ENCODE results near the gene TXNDC17. TPM values are rescaled to one million over a fixed set of nuclear protein-coding genes. Genes with fewer than 3 reads are reported as not detected.
"Not testable (repeated sequence)": the region's sequence is repeated elsewhere in the genome, so short reads cannot be mapped to it uniquely, and the experiment has no call there.

The TXNDC17 gene
- total RNA-seq, 1 donor from 2014 or later: 94.0 TPM

DNA sequence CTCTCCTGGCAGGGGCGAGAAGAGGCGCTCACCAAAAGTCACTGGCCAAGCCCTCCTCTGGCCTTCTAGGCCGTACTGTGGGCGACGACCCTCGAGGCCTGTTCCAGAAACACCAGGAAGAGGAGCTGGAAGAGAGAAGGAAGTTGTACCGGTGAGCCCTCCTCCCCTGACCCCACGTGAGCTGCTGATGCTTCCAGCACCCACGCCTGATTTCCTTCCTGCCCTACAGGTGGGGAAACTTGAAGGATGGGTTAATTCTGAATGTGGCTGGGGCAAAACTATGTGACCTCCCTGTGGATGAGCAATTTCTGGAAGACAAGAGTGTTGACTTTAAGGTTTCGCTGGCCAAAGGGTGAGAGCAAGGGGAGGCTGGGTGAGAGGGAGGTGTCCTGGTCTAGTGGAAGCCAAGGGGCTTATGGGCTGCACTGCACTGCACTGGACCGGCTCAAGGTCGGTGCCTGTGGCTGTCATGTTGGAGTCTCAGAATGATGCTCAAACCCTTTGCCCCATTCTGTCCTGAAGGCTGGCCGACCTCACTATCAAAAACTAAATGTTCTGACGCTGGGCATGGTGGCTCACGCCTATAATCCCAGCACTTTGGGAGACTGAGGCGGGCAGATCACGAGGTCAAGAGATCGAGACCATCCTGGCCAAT lies 16.9 kb downstream of the TXNDC17 start:
- Mint-ChIP-seq H3K9me3 (no peaks in the 10 kb centered on the region), H3K27me3 (ENCODE audit: insufficient read depth) (peaks cover 30% of the 10 kb centered on the region), H3K36me3 (ENCODE audit: low read depth) (peaks cover 10% of the 10 kb centered on the region), H3K27ac (no peak overlapping the region), H3K4me3 (peak overlapping the region; percentile 87), H3K4me1 (ENCODE audit: low read depth) (peaks cover 68% of the 10 kb centered on the region)
- no peak for DNase-seq (ENCODE audit: low spot score)
- intact Hi-C loops (cut with micrococcal nuclease): no loop called here

DNA sequence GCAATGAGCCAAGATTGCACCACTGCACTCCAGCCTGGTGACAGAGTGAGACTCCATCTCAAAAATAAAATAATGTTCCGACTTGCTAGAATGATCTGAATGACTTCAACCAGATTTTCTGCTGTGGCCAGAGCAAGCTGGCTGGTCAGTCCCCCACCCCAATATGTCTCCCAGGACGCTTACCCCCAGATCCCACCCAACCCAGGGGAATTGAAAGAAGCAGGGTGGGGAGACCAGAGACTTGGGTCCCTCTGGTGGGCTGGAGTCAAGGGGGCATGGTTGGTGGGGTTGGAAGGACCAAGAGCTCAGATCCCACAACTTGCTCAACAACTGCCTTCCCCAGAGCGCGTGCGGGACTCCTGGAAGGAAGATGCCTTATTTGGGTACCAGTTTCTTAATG lies 17.6 kb downstream of the TXNDC17 start:
- peak overlapping the region; percentile 87 for H3K4me3 Mint-ChIP-seq
- H3K36me3 Mint-ChIP-seq (ENCODE audit: low read depth); H3K9me3 Mint-ChIP-seq; intact Hi-C loops (cut with micrococcal nuclease); DNase-seq (ENCODE audit: low spot score): not testable (repeated sequence)
- peak overlapping the region; percentile 25 for H3K27ac Mint-ChIP-seq
- peaks cover 62% of the 10 kb centered on the region for H3K4me1 Mint-ChIP-seq (ENCODE audit: low read depth)
- peaks cover 28% of the 10 kb centered on the region for H3K27me3 Mint-ChIP-seq (ENCODE audit: insufficient read depth)

DNA sequence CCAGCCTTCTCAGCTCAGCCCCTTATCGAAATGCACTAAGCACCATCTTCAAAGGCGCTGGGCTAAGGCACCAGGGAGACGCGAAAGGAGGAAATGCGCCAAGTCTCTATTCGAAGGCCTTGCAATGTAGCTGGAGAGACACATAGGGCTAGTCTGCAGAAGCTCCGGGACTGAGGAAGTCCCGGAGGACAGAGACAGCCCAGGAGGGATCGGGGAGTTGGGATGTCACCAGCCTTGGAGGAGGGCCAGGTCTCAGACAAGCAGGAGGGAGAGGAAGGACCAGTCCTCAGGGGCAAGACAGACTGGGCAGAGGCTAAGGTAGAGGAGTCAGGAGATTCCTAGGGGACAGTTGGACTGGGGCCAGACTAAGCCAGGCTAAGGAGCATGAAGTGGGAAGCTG lies 19.2 kb downstream of the TXNDC17 start:
- Mint-ChIP-seq H3K27ac (no peak overlapping the region), H3K4me3 (peak overlapping the region; percentile 28), H3K9me3 (no peaks in the 10 kb centered on the region), H3K27me3 (ENCODE audit: insufficient read depth) (peaks cover 19% of the 10 kb centered on the region), H3K4me1 (ENCODE audit: low read depth) (peaks cover 49% of the 10 kb centered on the region), H3K36me3 (ENCODE audit: low read depth) (peaks cover 8% of the 10 kb centered on the region)
- intact Hi-C loops (cut with micrococcal nuclease): loop anchor here (5.0 kb wide), 1 partner anchor 97 kb away; the partner anchor contains the start of gene XAF1
- no peak for DNase-seq (ENCODE audit: low spot score)

DNA sequence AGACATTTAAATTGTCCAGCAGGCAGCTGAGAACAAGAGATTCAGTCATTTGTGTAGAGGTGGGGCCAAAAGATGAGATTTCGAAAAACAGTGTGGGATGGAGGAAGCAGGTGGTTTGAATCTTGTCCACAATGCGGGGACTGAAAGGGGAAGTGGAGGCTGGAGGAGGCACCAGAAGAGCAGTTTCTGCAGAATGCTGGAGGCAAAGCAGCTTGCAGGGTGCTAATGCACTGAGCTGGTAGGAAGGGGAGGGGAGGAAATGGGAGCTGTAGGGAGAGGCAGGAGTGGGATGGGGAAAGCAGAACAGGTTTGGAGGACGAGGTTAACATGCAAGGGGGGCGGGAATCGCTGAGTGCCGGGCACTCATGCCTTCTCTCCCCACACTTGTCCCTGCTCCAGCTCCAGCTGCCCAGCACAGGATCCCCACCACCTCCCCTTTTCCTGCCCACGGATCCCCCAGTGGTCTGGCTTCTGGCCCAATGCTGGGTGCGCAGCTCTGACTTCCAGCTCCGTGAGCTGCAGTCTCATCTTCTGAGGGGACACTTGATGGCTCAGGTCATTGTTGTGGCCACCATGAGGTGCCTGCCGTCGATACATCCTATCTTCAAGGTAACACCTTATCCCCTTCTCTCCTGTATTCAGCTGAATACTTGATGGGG lies 20.1 kb downstream of the TXNDC17 start:
- peaks cover 13% of the 10 kb centered on the region for H3K27me3 Mint-ChIP-seq (ENCODE audit: insufficient read depth)
- peaks cover 8% of the 10 kb centered on the region for H3K36me3 Mint-ChIP-seq (ENCODE audit: low read depth)
- H3K4me3 Mint-ChIP-seq: peak overlapping the region; percentile 28
- no peaks in the 10 kb centered on the region for H3K9me3 Mint-ChIP-seq
- no peak for DNase-seq (ENCODE audit: low spot score)
- H3K27ac Mint-ChIP-seq: peak overlapping the region; percentile 37
- H3K4me1 Mint-ChIP-seq (ENCODE audit: low read depth): peaks cover 41% of the 10 kb centered on the region
- intact Hi-C loops (cut with micrococcal nuclease): loop anchor here (5.0 kb wide), 1 partner anchor 96 kb away; the partner anchor contains the start of gene XAF1

- intact Hi-C loops (cut with micrococcal nuclease): loop anchor here (5.0 kb wide), 1 partner anchor 96 kb away; the partner anchor contains the start of gene XAF1
- Mint-ChIP-seq H3K9me3 (no peaks in the 10 kb centered on the region), H3K4me3 (no peak overlapping the region), H3K27ac (no peak overlapping the region), H3K36me3 (ENCODE audit: low read depth) (peaks cover 8% of the 10 kb centered on the region), H3K4me1 (ENCODE audit: low read depth) (peaks cover 37% of the 10 kb centered on the region), H3K27me3 (ENCODE audit: insufficient read depth) (peaks cover 13% of the 10 kb centered on the region)
- no peak for DNase-seq (ENCODE audit: low spot score)
These were observed 20.6 kb downstream of the TXNDC17 start for GRCh38 chr17:6661464-6661848.

GRCh38 chr17:6663200-6663599 lies 22.3 kb downstream of the TXNDC17 start:
- Mint-ChIP-seq H3K27me3 (ENCODE audit: insufficient read depth) (peaks cover 15% of the 10 kb centered on the region), H3K4me1 (ENCODE audit: low read depth) (peaks cover 32% of the 10 kb centered on the region)
- intact Hi-C loops (cut with micrococcal nuclease): loop anchor here (5.0 kb wide), 1 partner anchor 94 kb away; the partner anchor contains the start of gene XAF1
- H3K36me3 Mint-ChIP-seq (ENCODE audit: low read depth); H3K27ac Mint-ChIP-seq; H3K4me3 Mint-ChIP-seq; DNase-seq (ENCODE audit: low spot score); H3K9me3 Mint-ChIP-seq: not testable (repeated sequence)

GRCh38 chr17:6666077-6666521 lies 25.2 kb downstream of the TXNDC17 start:
- intact Hi-C loops (cut with micrococcal nuclease): loop anchor here (1.0 kb wide), 3 partner anchors 177 to 339 kb away; no protein-coding TSS in a partner anchor
- no peak for DNase-seq (ENCODE audit: low spot score)
- Mint-ChIP-seq H3K4me3 (no peak overlapping the region), H3K36me3 (ENCODE audit: low read depth) (peaks cover 2% of the 10 kb centered on the region), H3K4me1 (ENCODE audit: low read depth) (peaks cover 13% of the 10 kb centered on the region), H3K9me3 (no peaks in the 10 kb centered on the region), H3K27ac (no peak overlapping the region), H3K27me3 (ENCODE audit: insufficient read depth) (peaks cover 13% of the 10 kb centered on the region)

DNA sequence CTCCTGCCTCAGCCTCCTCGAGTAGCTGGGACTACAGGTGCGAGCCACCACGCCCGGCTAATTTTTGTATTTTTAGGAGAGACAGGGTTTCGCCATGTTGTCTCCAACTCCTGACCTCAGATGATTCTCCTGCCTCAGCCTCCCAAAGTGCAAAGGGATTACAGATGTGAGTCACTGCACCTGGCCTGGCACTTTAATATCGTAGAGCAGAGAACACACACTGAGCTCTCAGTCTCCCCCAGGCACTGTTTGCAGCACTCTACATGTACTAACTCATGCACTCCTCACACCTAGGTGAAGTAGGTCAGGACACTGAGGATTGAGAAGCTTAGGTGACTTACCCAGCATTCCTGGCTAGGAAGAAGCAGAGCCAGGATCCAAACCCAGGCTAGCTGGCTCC lies 25.7 kb downstream of the TXNDC17 start:
- Mint-ChIP-seq H3K27me3 (ENCODE audit: insufficient read depth) (peaks cover 13% of the 10 kb centered on the region), H3K27ac (no peak overlapping the region), H3K4me1 (ENCODE audit: low read depth) (peaks cover 9% of the 10 kb centered on the region), H3K4me3 (no peak overlapping the region), H3K9me3 (no peaks in the 10 kb centered on the region), H3K36me3 (ENCODE audit: low read depth) (peaks cover 2% of the 10 kb centered on the region)
- no peak for DNase-seq (ENCODE audit: low spot score)
- intact Hi-C loops (cut with micrococcal nuclease): loop anchor here (1.0 kb wide), 3 partner anchors 177 to 339 kb away; no protein-coding TSS in a partner anchor

GRCh38 chr17:6667516-6667915 lies 26.7 kb downstream of the TXNDC17 start:
- peaks cover 9% of the 10 kb centered on the region for H3K27me3 Mint-ChIP-seq (ENCODE audit: insufficient read depth)
- intact Hi-C loops (cut with micrococcal nuclease): no loop called here
- no peaks in the 10 kb centered on the region for H3K9me3 Mint-ChIP-seq
- H3K4me3 Mint-ChIP-seq: no peak overlapping the region
- peaks cover 7% of the 10 kb centered on the region for H3K4me1 Mint-ChIP-seq (ENCODE audit: low read depth)
- no peak overlapping the region for H3K27ac Mint-ChIP-seq
- DNase-seq (ENCODE audit: low spot score): no peak
- H3K36me3 Mint-ChIP-seq (ENCODE audit: low read depth): peaks cover 2% of the 10 kb centered on the region

GRCh38 chr17:6668219-6668618 lies 27.4 kb downstream of the TXNDC17 start:
- Mint-ChIP-seq H3K9me3 (no peaks in the 10 kb centered on the region), H3K4me1 (ENCODE audit: low read depth) (peaks cover 7% of the 10 kb centered on the region), H3K27me3 (ENCODE audit: insufficient read depth) (peaks cover 7% of the 10 kb centered on the region), H3K27ac (no peak overlapping the region), H3K36me3 (ENCODE audit: low read depth) (peaks cover 2% of the 10 kb centered on the region), H3K4me3 (no peak overlapping the region)
- no peak for DNase-seq (ENCODE audit: low spot score)
- intact Hi-C loops (cut with micrococcal nuclease): no loop called here

DNA sequence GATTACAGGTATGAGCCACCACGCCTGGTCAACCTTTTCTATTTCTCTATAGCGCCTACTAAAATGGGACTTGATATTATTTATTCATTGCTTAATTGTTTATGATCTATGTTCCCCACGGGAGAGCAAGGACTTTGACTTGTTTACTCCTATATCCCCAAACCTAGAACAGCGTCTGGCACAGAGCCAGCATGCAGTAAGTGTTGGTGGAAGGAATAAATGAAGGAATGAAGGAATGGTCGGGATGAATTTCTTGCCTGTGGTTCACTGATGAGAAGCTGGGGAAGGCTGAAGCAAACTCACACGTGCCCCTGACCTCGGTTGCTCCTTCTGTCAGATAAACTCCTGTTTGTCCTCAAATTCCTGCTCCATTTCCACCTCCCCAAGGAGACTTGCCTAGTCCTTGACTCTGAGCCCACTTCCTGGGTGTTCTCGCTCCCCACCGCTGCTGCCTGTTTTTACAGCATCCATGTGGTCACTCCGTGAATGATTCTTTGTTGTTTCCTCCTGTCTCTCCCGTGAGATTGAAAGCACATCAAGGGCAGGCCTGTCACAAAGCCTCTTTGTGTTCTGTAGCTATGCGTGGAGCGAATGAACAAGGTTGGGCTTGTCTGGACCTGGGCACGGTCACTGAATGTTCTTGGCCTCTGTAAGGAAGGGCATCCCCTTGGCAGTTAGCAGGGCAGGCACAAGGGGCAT lies 28.0 kb downstream of the TXNDC17 start:
- H3K27ac Mint-ChIP-seq: no peak overlapping the region
- DNase-seq (ENCODE audit: low spot score): no peak
- H3K27me3 Mint-ChIP-seq (ENCODE audit: insufficient read depth): peaks cover 7% of the 10 kb centered on the region
- H3K9me3 Mint-ChIP-seq: no peaks in the 10 kb centered on the region
- no peak overlapping the region for H3K4me3 Mint-ChIP-seq
- H3K36me3 Mint-ChIP-seq (ENCODE audit: low read depth): peaks cover 2% of the 10 kb centered on the region
- intact Hi-C loops (cut with micrococcal nuclease): no loop called here
- peaks cover 7% of the 10 kb centered on the region for H3K4me1 Mint-ChIP-seq (ENCODE audit: low read depth)

DNA sequence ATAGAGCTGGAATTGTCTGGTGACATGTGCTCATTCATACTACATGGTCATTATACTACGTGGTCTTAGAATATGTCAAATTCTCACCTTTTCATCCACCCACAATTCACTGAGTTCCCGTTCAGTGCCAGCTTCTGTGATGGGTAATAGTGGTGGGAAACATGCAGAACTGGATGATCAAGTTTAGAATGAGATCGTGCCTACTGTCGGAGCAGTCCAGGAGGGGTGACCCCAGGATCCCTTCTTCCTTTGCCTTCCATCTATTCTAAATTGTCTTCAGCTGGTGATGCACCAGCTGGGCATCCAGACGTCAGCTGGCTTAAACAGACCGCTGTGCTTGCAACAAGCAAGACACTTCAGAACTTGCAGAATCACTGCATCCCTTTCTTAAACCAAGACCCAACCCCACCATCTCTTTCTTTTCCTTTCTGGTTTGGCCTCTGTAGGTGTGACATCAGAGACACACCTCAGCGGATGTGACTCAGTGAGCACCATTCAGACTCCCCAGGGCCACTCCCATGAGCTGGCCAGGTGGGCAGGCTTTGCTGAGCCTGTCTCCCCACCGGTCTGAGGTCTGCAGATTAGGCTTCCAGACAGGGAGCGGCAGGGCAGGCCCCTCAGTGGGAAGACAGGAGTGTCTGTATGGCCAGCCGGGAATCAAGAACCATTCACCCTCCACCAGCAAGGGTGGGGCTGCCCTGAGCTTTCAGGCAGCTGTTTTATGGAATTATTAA lies 28.8 kb downstream of the TXNDC17 start:
- peaks cover 7% of the 10 kb centered on the region for H3K4me1 Mint-ChIP-seq (ENCODE audit: low read depth)
- intact Hi-C loops (cut with micrococcal nuclease): no loop called here
- H3K4me3 Mint-ChIP-seq: no peak overlapping the region
- H3K27me3 Mint-ChIP-seq (ENCODE audit: insufficient read depth): peaks cover 7% of the 10 kb centered on the region
- DNase-seq (ENCODE audit: low spot score): no peak
- H3K36me3 Mint-ChIP-seq (ENCODE audit: low read depth): peaks cover 2% of the 10 kb centered on the region
- H3K9me3 Mint-ChIP-seq: no peaks in the 10 kb centered on the region
- no peak overlapping the region for H3K27ac Mint-ChIP-seq

Measured in activated T-helper 1 cell treated with anti-CD3 and anti-CD28 coated beads, Interleukin-12 subunit alpha, Interleukin-12 subunit beta, Interleukin-2, Interleukin-4 antibody, amounts not matched to agents 30 ng/mL and 10 ng/mL and 1 ng/mL, durations not matched to agents 14 hours and 24 hours and 36 hours (primary cell).